C4-2B (cell line): ENCODE data around the gene PIK3R5.

Source experiments
- CTCF ChIP-seq: fragments of 450-650 bp; conservative IDR thresholded peaks from 2 replicates; pipeline ENCODE4 v1.5.1; 2017; ENCODE audit warnings: mild to moderate bottlenecking
- ZFX ChIP-seq: fragments of 450-650 bp; IDR thresholded peaks from 2 replicates; pipeline ENCODE4 v1.6.1; 2017

DNA sequence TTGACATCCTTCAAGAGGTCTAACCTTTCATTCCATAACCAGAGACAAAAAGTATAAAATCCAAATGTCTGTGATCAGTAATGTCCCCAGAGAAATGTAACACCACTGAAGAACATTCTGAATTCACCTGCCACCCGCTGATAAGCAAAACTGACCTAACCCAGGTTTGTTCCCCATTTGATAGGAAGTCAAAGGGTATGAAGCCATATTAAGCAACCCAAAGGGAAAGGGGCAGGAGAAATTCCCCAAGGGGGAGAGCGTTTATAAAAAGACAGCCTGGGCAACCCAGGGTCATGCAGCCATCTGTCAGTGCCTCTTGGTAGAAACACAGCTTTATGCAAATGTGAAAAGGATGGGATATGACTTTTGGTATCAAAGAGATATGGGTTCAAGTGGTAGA lies 67.4 kb downstream of the PIK3R5 start:
- TF ChIP-seq CTCF (no peak), ZFX (no peak)
